MG63 (cell line): ENCODE measurements around the gene TEX13B. TPM values are rescaled to one million over a fixed set of nuclear protein-coding genes. Genes with fewer than 3 reads are reported as not detected.
"Not testable (repeated sequence)": the region's sequence is repeated elsewhere in the genome, so short reads cannot be mapped to it uniquely, and the experiment has no call there.

Experiments used
- DNase-seq: peaks from one replicate; pipeline ENCODE4 v3.0.0-alpha.2; 2020
- H3K27me3 ChIP-seq: fragments of 250-450 bp; sonication (Bioruptor Pico); 2 replicates; pipeline ENCODE4 v1.5.1; 2020; ENCODE audit warnings: mild to moderate bottlenecking, moderate library complexity
- H3K36me3 ChIP-seq: fragments of 250-450 bp; sonication (Bioruptor Pico); 2 replicates; pipeline ENCODE4 v1.5.1; 2020; ENCODE audit warnings: mild to moderate bottlenecking, moderate library complexity
- H3K4me3 ChIP-seq: fragments of 250-450 bp; sonication (Bioruptor Pico); 2 replicates; pipeline ENCODE4 v1.5.1; 2020; ENCODE audit warnings: mild to moderate bottlenecking, moderate library complexity
- H3K9me3 ChIP-seq: fragments of 250-450 bp; sonication (Bioruptor Pico); 2 replicates; pipeline ENCODE4 v1.5.1; 2020; ENCODE audit warnings: mild to moderate bottlenecking, moderate library complexity
- total RNA-seq: library from RNA; depleted of rRNA; stranded (reverse); fragments of >200 nt; shearing (Covaris generic); gene quantifications from 2 replicates; pipeline ENCODE4 v1.2.3, GENCODE V29; 2014; ENCODE audit warnings: low replicate concordance; rRNA removed

The TEX13B gene
- total RNA-seq, 1 experiment from 2014 or later, result not detected

GRCh38 chrX:107971636-107972035 is 10.5 kb downstream of the TEX13B start:
- H3K36me3 ChIP-seq, result no peaks in the 10 kb centered on the region
- no peak overlapping the region for H3K4me3 ChIP-seq
- no peak for DNase-seq
- H3K27me3 ChIP-seq, result no peaks in the 10 kb centered on the region
- H3K9me3 ChIP-seq, result no peaks in the 10 kb centered on the region

GRCh38 chrX:107970073-107970472 is 12.1 kb downstream of the TEX13B start:
- Histone ChIP-seq H3K9me3 (no peaks in the 10 kb centered on the region), H3K27me3 (no peaks in the 10 kb centered on the region), H3K4me3 (no peak overlapping the region), H3K36me3 (no peaks in the 10 kb centered on the region)
- no peak for DNase-seq

GRCh38 chrX:107968623-107969022 is 13.5 kb downstream of the TEX13B start:
- DNase-seq, result no peak
- Histone ChIP-seq H3K27me3 (no peaks in the 10 kb centered on the region), H3K4me3 (no peak overlapping the region), H3K9me3 (no peaks in the 10 kb centered on the region), H3K36me3 (no peaks in the 10 kb centered on the region)

GRCh38 chrX:107955337-107955736 is 26.8 kb downstream of the TEX13B start:
- H3K4me3 ChIP-seq, H3K36me3 ChIP-seq, H3K27me3 ChIP-seq, H3K9me3 ChIP-seq, DNase-seq: not testable (repeated sequence)

GRCh38 chrX:107940095-107940494 is 42.1 kb downstream of the TEX13B start:
- Histone ChIP-seq H3K4me3 (no peak overlapping the region), H3K9me3 (no peaks in the 10 kb centered on the region), H3K36me3 (no peaks in the 10 kb centered on the region), H3K27me3 (no peaks in the 10 kb centered on the region)
- no peak for DNase-seq

GRCh38 chrX:107936434-107936730 is 45.8 kb downstream of the TEX13B start:
- H3K36me3 ChIP-seq, result no peaks in the 10 kb centered on the region
- no peaks in the 10 kb centered on the region for H3K27me3 ChIP-seq
- no peak overlapping the region for H3K4me3 ChIP-seq
- DNase-seq, result no peak
- no peaks in the 10 kb centered on the region for H3K9me3 ChIP-seq

- Histone ChIP-seq H3K36me3 (no peaks in the 10 kb centered on the region), H3K9me3 (no peaks in the 10 kb centered on the region), H3K4me3 (no peak overlapping the region), H3K27me3 (no peaks in the 10 kb centered on the region)
- no peak for DNase-seq
Observed at GRCh38 chrX:107935664-107936433, 46.3 kb downstream of the TEX13B start.

- Histone ChIP-seq H3K9me3 (no peaks in the 10 kb centered on the region), H3K36me3 (no peaks in the 10 kb centered on the region), H3K4me3 (no peak overlapping the region), H3K27me3 (no peaks in the 10 kb centered on the region)
- no peak for DNase-seq
Observed at GRCh38 chrX:107935200-107935599, 47.0 kb downstream of the TEX13B start.

- Histone ChIP-seq H3K27me3 (no peaks in the 10 kb centered on the region), H3K36me3 (no peaks in the 10 kb centered on the region), H3K4me3 (no peak overlapping the region), H3K9me3 (no peaks in the 10 kb centered on the region)
- no peak for DNase-seq
Observed at GRCh38 chrX:107934262-107934661, 47.9 kb downstream of the TEX13B start.

Other genes with a start within 250 kb of the TEX13B start
- gene TSC22D3, start 206.6 kb downstream of the TEX13B start, total RNA-seq, result 15.7 and 17.0 TPM in 2 replicates
- gene NCBP2L, start 204.6 kb downstream of the TEX13B start, total RNA-seq, result not detected in 2 replicates
- gene MID2, start 156.5 kb downstream of the TEX13B start, total RNA-seq, result 2.2 and 2.4 TPM in 2 replicates
- not detected in 2 replicates for gene VSIG1, start 62.7 kb upstream of the TEX13B start, total RNA-seq
- 124 and 133 TPM in 2 replicates for gene PSMD10, start 109.2 kb upstream of the TEX13B start, total RNA-seq
- gene ATG4A, start 109.4 kb upstream of the TEX13B start, total RNA-seq, result 6.0 and 8.9 TPM in 2 replicates